ENCODE measurements around the gene DBN1.

The DBN1 gene

GRCh38 chr5:177471610-177472356 is 1.7 kb downstream of the DBN1 start:
- Histone ChIP-seq H3K27ac (ENCODE audit: low read depth, low read length, severe bottlenecking) (peak overlapping the region; percentile 36), H3K9me3 (ENCODE audit: control insufficient read depth, low read length) (no peaks in the 10 kb centered on the region), H3K4me3 (ENCODE audit: extremely low read depth, insufficient read depth, low read length, poor library complexity, severe bottlenecking) (peak overlapping the region; percentile 81), H3K4me1 (ENCODE audit: control insufficient read depth, insufficient read depth, low read length, poor library complexity, severe bottlenecking) (peaks cover 57% of the 10 kb centered on the region), H3K36me3 (ENCODE audit: control insufficient read depth, insufficient read depth, low read length) (peaks cover 54% of the 10 kb centered on the region)
- 69 to 72% methylated on average over 7 to 9 of the region's 14 CpGs for WGBS, 2 experiments (ENCODE audit: insufficient coverage in 2 of 2)

GRCh38 chr5:177470759-177471536 is 2.5 kb downstream of the DBN1 start:
- Histone ChIP-seq H3K27ac (ENCODE audit: low read depth, low read length, severe bottlenecking) (no peak overlapping the region), H3K4me1 (ENCODE audit: control insufficient read depth, insufficient read depth, low read length, poor library complexity, severe bottlenecking) (peaks cover 57% of the 10 kb centered on the region), H3K36me3 (ENCODE audit: control insufficient read depth, insufficient read depth, low read length) (peaks cover 62% of the 10 kb centered on the region)

GRCh38 chr5:177469750-177470525 is 3.5 kb downstream of the DBN1 start:
- Histone ChIP-seq H3K4me1 (ENCODE audit: control insufficient read depth, insufficient read depth, low read length, poor library complexity, severe bottlenecking) (peaks cover 50% of the 10 kb centered on the region), H3K36me3 (ENCODE audit: control insufficient read depth, insufficient read depth, low read length) (peaks cover 72% of the 10 kb centered on the region), H3K9me3 (ENCODE audit: control insufficient read depth, low read length) (no peaks in the 10 kb centered on the region), H3K27ac (ENCODE audit: low read depth, low read length, severe bottlenecking) (peak overlapping the region; percentile 53), H3K4me3 (ENCODE audit: extremely low read depth, insufficient read depth, low read length, poor library complexity, severe bottlenecking) (no peak overlapping the region)
- 80 to 94% methylated on average over 4 to 6 of the region's 8 CpGs for WGBS, 2 experiments (ENCODE audit: insufficient coverage in 2 of 2)

More at GRCh38 chr5:177470759-177471536, 2.5 kb downstream of the DBN1 start:
- WGBS, 2 experiments (ENCODE audit: insufficient coverage in 2 of 2) = 86 to 93% methylated on average over 6 to 9 of the region's 10 CpGs
- H3K9me3 ChIP-seq (ENCODE audit: control insufficient read depth, low read length) = no peaks in the 10 kb centered on the region
- H3K4me3 ChIP-seq (ENCODE audit: extremely low read depth, insufficient read depth, low read length, poor library complexity, severe bottlenecking) = peak overlapping the region; percentile 81

- Histone ChIP-seq H3K36me3 (ENCODE audit: control insufficient read depth, insufficient read depth, low read length) (peaks cover 76% of the 10 kb centered on the region), H3K9me3 (ENCODE audit: control insufficient read depth, low read length) (no peaks in the 10 kb centered on the region), H3K4me3 (ENCODE audit: extremely low read depth, insufficient read depth, low read length, poor library complexity, severe bottlenecking) (no peak overlapping the region), H3K4me1 (ENCODE audit: control insufficient read depth, insufficient read depth, low read length, poor library complexity, severe bottlenecking) (peaks cover 41% of the 10 kb centered on the region), H3K27ac (ENCODE audit: low read depth, low read length, severe bottlenecking) (peak overlapping the region; percentile 53)
- 60 to 61% methylated on average over 18 to 22 of the region's 25 CpGs for WGBS, 2 experiments (ENCODE audit: insufficient coverage in 2 of 2)
These were observed 4.5 kb downstream of the DBN1 start for GRCh38 chr5:177468685-177469628.

- WGBS, 2 experiments (ENCODE audit: insufficient coverage in 2 of 2) = 67 to 71% methylated on average over 1 of the region's 2 CpGs
- Histone ChIP-seq H3K9me3 (ENCODE audit: control insufficient read depth, low read length) (no peaks in the 10 kb centered on the region), H3K4me3 (ENCODE audit: extremely low read depth, insufficient read depth, low read length, poor library complexity, severe bottlenecking) (no peak overlapping the region), H3K27ac (ENCODE audit: low read depth, low read length, severe bottlenecking) (peak overlapping the region; percentile 45), H3K36me3 (ENCODE audit: control insufficient read depth, insufficient read depth, low read length) (peaks cover 82% of the 10 kb centered on the region), H3K4me1 (ENCODE audit: control insufficient read depth, insufficient read depth, low read length, poor library complexity, severe bottlenecking) (peaks cover 40% of the 10 kb centered on the region)
These were observed 5.1 kb downstream of the DBN1 start for GRCh38 chr5:177468329-177468684.

GRCh38 chr5:177467436-177467835 is 6.0 kb downstream of the DBN1 start:
- H3K36me3 ChIP-seq (ENCODE audit: control insufficient read depth, insufficient read depth, low read length) = peaks cover 90% of the 10 kb centered on the region

GRCh38 chr5:177466861-177467260 is 6.6 kb downstream of the DBN1 start:
- Histone ChIP-seq H3K27ac (ENCODE audit: low read depth, low read length, severe bottlenecking) (no peak overlapping the region), H3K9me3 (ENCODE audit: control insufficient read depth, low read length) (no peaks in the 10 kb centered on the region), H3K36me3 (ENCODE audit: control insufficient read depth, insufficient read depth, low read length) (peaks cover 93% of the 10 kb centered on the region), H3K4me3 (ENCODE audit: extremely low read depth, insufficient read depth, low read length, poor library complexity, severe bottlenecking) (no peak overlapping the region), H3K4me1 (ENCODE audit: control insufficient read depth, insufficient read depth, low read length, poor library complexity, severe bottlenecking) (peaks cover 36% of the 10 kb centered on the region)
- WGBS, 2 experiments (ENCODE audit: insufficient coverage in 2 of 2) = 96 to 98% methylated on average over 19 to 23 of the region's 25 CpGs

More at GRCh38 chr5:177467436-177467835, 6.0 kb downstream of the DBN1 start:
- H3K4me3 ChIP-seq (ENCODE audit: extremely low read depth, insufficient read depth, low read length, poor library complexity, severe bottlenecking) = no peak overlapping the region
- no peaks in the 10 kb centered on the region for H3K9me3 ChIP-seq (ENCODE audit: control insufficient read depth, low read length)
- H3K4me1 ChIP-seq (ENCODE audit: control insufficient read depth, insufficient read depth, low read length, poor library complexity, severe bottlenecking) = peaks cover 40% of the 10 kb centered on the region
- WGBS, 2 experiments (ENCODE audit: insufficient coverage in 2 of 2) = 93 to 96% methylated on average over 29 to 30 of the region's 31 CpGs
- no peak overlapping the region for H3K27ac ChIP-seq (ENCODE audit: low read depth, low read length, severe bottlenecking)

- Histone ChIP-seq H3K36me3 (ENCODE audit: control insufficient read depth, insufficient read depth, low read length) (peaks cover 91% of the 10 kb centered on the region), H3K4me1 (ENCODE audit: control insufficient read depth, insufficient read depth, low read length, poor library complexity, severe bottlenecking) (peaks cover 19% of the 10 kb centered on the region), H3K9me3 (ENCODE audit: control insufficient read depth, low read length) (no peaks in the 10 kb centered on the region), H3K27ac (ENCODE audit: low read depth, low read length, severe bottlenecking) (no peak overlapping the region), H3K4me3 (ENCODE audit: extremely low read depth, insufficient read depth, low read length, poor library complexity, severe bottlenecking) (no peak overlapping the region)
- WGBS, 2 experiments (ENCODE audit: insufficient coverage in 2 of 2) = 83 to 87% methylated on average over 6 to 7 of the region's 11 CpGs
These were observed 8.4 kb downstream of the DBN1 start for GRCh38 chr5:177465044-177465443.

GRCh38 chr5:177462021-177462670 is 11.3 kb downstream of the DBN1 start:
- no peak overlapping the region for H3K27ac ChIP-seq (ENCODE audit: low read depth, low read length, severe bottlenecking)
- no peaks in the 10 kb centered on the region for H3K9me3 ChIP-seq (ENCODE audit: control insufficient read depth, low read length)
- no peak overlapping the region for H3K4me3 ChIP-seq (ENCODE audit: extremely low read depth, insufficient read depth, low read length, poor library complexity, severe bottlenecking)
- 94 to 97% methylated on average over 23 to 24 of the region's 27 CpGs for WGBS, 2 experiments (ENCODE audit: insufficient coverage in 2 of 2)
- no peaks in the 10 kb centered on the region for H3K4me1 ChIP-seq (ENCODE audit: control insufficient read depth, insufficient read depth, low read length, poor library complexity, severe bottlenecking)
- peaks cover 89% of the 10 kb centered on the region for H3K36me3 ChIP-seq (ENCODE audit: control insufficient read depth, insufficient read depth, low read length)
